NCI-H524 treated with DMSO at 0.1 percent for 48 hours (cell line): ENCODE results near the gene COL28A1.
"Not testable (repeated sequence)": the region's sequence is repeated elsewhere in the genome, so short reads cannot be mapped to it uniquely, and the experiment has no call there.

ENCODE experiments used
- DNase-seq: peaks from one replicate; lab custom pipeline; 2025; lab: John Stamatoyannopoulos, UW

The COL28A1 gene

DNA sequence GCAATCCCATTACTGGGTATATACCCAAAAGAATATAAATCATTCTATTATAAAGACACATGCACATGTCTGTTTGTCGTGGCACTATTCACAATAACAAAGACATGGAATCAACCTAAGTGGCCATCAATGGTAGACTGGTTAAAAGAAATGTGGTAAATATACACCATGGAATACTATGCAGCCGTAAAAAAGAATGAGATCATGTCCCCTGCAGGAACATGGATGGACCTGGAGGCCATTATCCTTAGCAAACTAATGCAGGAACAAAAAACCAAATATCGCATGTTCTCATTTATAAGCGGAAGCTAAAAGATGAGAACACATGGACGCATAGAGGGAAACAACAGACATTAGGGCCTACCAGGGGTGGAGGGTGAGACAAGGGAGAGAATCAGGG lies 25.9 kb upstream of the COL28A1 start:
- DNase-seq: not testable (repeated sequence)

- DNase-seq: no peak
Observed at GRCh38 chr7:7557252-7557651, 21.6 kb upstream of the COL28A1 start.

- no peak for DNase-seq
Observed at GRCh38 chr7:7556852-7557251, 21.2 kb upstream of the COL28A1 start.

DNA sequence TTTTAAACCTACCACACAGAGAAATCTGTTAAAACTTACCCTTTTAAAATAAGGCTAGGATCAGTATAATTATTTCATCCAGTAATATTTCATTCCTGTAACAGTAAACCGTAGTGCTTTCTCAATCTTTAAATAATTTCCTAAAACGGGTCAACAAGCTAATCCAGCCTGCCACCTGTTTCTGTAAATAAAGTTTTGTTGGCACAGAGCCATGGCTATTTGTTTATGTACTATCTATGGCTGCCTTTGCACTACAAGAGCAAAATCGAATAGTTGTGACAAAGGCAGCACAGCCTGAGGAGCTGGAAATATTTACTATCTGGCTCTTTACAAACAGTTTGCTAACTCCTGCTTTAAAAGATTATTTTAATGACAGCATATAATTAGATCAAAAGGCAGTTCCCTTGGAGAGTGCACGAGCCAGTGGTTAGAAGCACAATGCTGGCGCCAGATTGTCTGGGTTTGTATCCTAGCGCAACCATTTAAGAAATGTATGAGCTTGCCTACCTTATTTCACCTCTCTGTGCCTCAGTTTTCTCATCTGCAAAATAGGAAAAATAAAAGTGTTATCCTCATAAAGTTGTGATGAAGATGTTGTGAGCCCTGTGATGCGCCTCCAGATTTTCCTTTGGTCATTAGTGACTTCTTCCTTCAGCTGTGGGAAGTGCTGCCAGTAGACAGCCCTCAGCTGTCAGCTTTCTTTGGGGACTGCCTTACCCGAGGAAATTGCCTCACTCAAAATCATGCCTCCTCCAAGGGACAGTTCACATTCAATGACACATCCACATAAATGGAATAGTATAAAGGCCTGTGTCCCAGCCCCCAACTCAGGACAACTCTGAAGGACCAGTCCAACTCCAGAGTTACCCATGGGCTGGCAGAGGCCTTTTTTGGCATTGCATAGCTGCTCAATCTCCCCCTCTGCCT lies 19.2 kb upstream of the COL28A1 start:
- DNase-seq: no peak

DNA sequence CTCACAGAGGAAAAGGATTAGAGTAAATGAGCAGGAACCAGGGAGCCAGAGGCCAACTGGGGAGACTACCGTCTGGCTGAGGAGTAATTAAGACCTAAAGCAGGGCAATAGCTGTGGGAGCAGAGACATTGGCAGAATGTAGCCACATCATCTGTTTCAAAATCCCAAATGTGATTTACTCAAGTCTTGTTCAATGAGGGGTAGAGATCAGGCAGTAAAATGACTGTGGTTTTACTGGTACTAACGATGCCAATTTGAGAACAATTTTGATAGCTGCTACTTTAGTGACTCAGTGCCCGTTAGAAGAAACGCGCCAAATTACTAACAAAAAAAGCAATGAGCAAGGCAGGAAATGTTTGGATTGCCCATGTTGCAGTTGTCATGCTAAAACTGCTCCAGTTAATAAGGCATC lies 18.4 kb upstream of the COL28A1 start:
- DNase-seq: peak; percentile 44

DNA sequence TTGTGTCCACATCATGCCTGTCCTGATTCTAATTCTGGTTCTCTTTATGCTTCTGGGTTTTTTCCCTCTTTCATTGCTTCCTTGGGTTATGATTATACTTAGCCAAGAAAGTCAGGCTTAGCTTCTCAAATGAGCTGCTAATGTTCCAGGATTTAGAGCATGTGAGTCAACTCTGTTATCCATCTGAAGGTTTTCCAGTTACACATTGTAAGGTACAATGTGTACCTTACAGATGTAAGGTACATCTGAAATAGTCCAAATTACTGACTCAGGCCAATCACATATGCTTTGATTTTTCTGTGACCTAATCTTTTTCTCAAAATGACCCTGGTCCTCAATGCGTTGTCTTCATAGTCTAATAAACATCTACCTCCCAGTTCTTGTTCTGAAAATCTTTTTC lies 17.7 kb upstream of the COL28A1 start:
- DNase-seq: no peak

- no peak for DNase-seq
Observed at GRCh38 chr7:7552199-7552598, 16.5 kb upstream of the COL28A1 start.

- no peak for DNase-seq
Observed at GRCh38 chr7:7550663-7551062, 15.0 kb upstream of the COL28A1 start.

GRCh38 chr7:7548407-7548806 lies 12.7 kb upstream of the COL28A1 start:
- no peak for DNase-seq

GRCh38 chr7:7542251-7542835 lies 6.7 kb upstream of the COL28A1 start:
- no peak for DNase-seq

DNA sequence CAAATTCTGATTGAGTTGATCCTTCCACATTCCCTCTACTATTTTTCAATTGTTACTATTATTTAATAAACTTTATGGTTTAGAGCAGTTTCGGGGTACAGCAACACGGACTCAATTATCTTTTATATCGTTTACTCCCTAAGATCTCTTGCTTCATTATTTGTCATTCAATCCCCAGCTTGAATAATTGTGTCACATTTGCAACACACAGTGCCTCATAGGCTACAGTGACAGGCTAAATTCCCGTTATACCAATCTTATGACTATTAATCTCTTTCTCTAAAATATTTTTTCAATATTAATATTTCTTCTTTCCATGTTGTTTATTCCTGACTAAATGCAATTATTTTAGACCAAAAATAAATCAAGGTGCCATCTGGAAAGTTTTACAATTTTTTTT lies 4.0 kb upstream of the COL28A1 start:
- no peak for DNase-seq

- DNase-seq: no peak
Observed at GRCh38 chr7:7539152-7539551, 3.5 kb upstream of the COL28A1 start.

- DNase-seq: no peak
Observed at GRCh38 chr7:7537711-7538110, 2.0 kb upstream of the COL28A1 start.

GRCh38 chr7:7536396-7537019 lies 835 bp upstream of the COL28A1 start:
- no peak for DNase-seq

- no peak for DNase-seq
Observed at GRCh38 chr7:7533831-7534430, 1.7 kb downstream of the COL28A1 start.

DNA sequence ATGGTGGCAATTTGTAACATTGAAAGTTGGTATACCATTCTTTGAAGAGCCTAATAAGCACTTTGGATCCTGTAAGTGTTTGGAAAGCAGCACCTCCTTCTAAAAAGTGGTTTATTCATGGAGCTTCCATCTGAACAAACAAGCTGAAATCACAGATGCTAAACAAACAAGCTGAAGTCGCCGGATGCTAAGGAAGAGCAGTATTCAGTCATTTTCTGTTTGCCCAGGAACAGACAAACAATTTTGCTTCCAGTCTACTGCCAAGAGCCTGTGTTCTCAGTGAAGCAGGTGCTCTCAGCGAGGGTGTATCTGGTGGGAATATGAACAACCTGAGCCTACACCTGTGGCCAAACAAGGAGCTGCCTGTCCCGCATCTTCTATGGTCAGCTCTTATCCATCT lies 6.3 kb downstream of the COL28A1 start:
- DNase-seq: no peak

GRCh38 chr7:7527047-7527446 lies 8.6 kb downstream of the COL28A1 start:
- no peak for DNase-seq

GRCh38 chr7:7526006-7526405 lies 9.7 kb downstream of the COL28A1 start:
- no peak for DNase-seq

DNA sequence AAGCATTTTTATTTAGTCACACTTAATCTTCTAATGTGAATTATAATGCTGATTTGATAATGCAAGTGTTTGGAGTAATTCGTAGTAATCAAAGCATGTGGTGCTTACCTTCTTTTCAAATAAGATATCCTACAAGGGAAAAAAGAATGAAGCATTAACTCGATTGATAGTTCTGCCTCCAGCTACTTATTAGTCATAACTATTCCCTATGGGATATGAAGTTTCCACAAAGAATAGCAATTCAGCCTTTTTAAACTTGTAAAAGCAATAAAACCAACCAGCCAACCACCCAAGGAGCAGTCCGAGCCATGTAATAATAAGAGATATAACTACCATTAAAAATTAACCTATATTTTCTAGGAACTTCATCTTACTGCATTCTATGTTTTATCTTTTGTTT lies 11.6 kb downstream of the COL28A1 start:
- DNase-seq: no peak

DNA sequence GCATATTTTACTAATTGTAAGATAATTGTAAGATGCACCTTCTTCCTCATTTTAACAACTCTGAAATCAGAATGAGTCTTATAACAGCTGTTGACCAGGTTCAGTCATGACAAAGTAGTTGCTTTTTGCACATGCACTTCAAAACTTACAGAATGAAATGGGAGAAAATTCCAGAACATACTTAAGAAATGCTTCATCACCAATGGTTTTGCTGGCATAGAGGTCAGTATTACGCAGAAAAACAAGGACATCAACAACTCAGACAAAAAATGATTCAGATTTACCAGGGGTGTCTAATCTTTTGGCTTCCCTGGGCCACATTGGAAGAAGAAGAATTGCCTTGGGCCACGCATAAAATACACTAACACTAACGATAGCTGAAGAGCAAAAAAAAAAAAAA lies 13.3 kb downstream of the COL28A1 start:
- no peak for DNase-seq

- DNase-seq: no peak
Observed at GRCh38 chr7:7521259-7521658, 14.4 kb downstream of the COL28A1 start.

DNA sequence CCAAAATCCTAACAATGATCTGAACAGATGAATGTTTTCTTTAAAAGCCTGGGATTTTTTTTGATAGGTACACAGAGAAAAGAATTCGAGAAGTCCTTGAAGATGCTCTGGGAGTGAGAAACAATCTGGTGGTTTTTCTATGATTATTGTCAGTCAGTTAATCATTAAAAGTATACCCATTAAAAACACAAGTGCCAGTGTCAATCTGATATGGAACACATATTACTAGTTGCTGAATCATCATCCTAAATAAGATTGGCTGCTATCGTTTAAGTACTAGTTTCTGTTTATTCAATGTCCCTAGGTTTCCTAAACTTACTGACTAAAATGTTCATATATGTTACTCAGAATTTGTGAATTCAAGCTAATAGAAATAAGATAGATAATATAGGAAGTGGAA lies 16.1 kb downstream of the COL28A1 start:
- no peak for DNase-seq

- no peak for DNase-seq
Observed at GRCh38 chr7:7519056-7519455, 16.6 kb downstream of the COL28A1 start.
